Measurements from ENCODE around the gene ALG8.
"Not testable (repeated sequence)": the region's sequence is repeated elsewhere in the genome, so short reads cannot be mapped to it uniquely, and the experiment has no call there.

Gene ALG8

DNA sequence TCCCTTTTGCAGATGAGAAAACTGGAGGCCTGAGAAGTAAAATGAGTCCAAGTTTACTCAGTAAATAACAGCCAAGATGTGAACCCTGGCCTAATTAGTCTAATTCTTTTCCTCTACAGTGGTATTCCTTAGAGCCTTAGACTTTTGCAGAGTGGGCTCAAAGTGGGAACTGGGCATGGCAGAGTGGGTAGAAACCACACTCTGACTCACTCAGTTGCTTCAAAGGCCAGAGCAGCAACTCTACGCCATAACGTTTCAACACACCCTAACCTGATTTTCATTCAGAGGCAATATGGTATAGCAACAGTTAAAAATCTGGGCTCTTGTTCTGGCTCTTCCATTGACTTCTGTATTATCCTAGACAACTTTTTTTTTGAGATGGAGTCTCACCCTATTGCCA is 73.0 kb downstream of the ALG8 start:
- DNase-seq: no peak

DNA sequence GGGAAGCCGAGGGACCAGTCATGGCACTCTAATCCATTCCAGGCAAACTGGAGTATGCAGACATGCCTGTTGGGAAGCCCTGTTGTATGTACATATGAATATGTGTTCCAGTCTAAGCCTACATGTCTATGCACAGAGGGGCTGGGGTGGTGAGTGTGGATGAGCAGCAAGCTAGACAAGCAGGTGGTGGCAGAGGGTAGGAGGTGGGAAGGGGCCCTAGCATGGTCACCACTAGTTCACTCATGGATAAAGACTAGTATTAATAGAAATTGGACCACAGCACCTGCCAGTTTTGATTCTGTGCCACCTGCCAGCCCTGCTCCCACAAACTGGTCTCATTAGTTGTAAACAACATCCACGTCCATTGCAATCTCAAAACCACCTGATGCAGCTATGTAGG is 74.2 kb downstream of the ALG8 start:
- DNase-seq: no peak

DNA sequence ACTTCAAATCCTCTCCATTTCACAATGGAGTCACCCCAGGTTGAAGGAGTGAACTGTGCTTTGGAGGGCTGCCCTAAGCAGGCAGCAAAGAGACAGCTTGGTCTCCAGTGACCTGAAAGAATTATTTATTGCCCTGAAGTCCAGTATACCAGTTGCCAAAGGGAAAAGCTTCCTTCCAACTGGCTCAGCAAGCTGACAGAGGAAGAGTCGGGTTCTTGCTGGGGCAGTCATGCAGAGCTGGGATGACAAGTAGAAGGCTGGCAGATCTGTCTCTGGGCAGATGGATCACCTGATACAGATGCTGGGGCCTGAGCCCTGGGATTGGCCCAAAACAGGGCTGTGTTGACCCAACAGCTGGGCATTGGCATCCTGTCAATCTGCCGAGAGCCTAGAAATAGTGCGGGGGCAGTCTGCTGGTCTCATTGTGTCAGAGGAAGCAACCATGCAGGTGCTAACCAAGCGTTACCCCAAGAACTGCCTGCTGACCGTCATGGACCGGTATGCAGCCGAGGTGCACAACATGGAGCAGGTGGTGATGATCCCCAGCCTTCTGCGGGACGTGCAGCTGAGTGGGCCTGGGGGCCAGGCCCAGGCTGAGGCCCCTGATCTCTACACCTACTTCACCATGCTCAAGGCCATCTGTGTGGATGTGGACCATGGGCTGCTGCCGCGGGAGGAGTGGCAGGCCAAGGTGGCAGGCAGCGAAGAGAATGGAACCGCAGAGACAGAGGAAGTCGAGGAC is 75.8 kb downstream of the ALG8 start, which contains the start of gene THRSP:
TSS of gene THRSP (plus strand) at position 422 of the 742 bp plus-strand sequence. CDS start at position 443, 21 bp downstream.
- no peak for DNase-seq

DNA sequence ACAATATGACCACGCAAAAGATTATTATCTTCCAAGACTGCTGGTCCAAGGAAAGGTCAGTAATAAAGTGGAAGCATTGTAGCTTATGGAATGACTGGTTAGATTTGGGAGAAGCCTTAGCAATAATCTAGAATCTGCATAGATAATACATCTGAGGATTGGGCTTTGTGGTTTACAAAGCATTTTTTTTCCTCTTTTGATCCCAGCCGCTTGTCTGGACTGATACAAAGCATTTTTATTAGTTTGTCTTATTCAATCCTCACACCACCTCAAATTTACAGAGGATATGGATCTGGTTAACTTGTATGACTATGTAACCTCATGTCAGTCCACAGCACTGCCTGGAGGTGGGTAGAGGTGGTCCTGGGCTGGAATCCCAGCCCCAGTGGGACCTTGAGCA is 76.8 kb downstream of the ALG8 start:
- no peak for DNase-seq

DNA sequence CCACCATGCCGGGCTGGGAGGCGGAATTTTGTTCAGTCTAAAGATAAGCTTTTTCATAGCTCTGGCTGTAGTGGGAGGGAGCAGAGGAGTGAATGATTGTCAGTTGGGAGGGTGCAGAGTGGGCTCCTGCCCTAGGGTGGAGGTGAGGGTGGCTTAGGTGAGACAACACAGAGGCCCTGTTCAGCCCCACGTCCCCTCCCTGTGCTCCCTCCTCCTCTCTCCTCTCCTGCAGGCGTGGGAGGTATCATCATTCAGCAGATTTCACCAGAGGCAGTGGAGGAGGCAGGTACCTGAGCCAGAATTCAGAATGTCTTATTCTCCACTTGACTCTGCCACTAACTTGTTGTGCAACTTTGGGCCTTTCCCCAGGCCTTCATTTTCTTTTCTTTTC is 77.5 kb downstream of the ALG8 start:
- DNase-seq: no peak

DNA sequence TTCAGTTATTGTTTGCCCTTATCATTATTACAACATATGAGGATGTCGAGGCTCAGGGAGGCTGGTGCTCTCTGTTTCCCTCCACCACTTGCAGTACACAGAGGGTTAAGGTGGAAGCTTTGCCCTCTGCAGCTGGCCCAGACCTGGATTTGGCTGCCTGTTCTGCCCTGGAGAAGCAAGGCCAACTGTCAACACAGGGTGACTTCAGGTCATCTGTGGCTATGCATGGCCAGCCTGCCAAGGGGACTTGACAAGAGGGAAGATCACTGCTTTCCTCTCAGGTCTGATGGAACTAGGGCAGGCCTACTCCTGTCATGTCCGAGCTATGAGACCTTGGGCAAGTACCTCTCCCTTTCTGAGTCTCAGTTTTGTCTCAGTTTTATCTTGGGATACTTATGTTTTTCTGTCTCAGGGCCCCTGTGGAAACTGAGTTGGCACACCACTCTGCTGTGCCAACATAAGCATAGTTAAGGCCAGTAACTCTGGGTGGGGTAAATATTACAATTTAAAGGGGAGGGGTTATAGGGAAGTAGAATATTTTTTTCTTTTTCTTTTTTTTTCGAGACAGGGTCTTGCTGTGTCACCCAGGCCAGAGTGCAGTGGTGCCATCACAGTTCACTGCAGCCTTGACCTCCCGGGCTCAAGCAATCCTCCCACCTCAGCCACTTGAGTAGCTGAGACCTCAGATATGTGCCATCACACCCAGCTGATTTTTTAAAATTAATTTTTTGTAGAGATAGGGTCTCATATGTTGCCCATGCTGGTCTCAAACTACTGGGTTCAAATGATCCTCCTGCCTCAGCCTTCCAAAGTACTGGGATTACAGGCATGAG is 78.1 kb downstream of the ALG8 start:
- DNase-seq: no peak

DNA sequence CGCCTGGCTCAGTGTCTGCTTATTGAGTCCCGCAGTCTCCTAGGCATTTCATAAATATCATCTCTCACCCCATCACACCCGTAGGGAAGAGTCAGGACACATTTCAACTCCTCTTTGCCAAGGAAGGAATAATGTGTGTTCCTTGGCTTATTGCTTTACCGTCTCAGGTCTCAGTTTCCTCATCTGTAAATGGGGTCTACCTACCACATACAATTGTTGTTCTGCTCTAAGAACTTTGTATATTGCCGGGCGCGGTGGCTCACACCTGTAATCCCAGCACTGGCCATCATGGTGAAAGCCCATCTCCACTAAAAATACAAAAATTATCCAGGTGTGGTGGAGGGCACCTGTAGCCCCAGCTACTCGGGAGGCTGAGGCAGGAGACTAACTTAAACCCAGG is 78.9 kb downstream of the ALG8 start:
- DNase-seq: no peak

DNA sequence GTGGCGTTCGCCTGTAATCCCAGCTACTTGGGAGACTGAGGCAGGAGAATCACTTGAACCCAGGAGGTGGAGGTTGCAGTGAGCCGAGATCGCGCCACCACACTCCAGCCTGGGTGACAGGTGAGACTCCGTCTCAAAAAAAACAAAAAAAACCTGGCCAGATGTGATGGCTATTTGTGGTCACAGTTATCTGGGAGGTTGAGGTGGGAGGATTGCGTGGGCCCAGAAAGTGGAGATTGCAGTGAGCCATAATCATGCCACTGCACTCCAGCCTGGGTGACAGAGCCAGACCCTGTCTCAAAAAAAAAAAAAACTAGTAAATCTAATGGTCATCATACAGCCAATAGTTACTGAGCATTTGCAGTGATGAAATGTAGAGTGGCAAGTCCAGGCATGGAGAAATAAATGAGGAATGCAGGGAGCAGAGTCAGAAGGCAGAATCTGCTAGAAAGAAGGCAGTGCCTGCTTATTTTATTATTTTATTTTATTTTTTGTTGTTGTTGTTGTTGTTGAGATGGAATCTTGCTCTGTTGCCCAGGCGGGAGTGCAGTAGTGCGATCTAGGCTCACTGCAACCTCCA is 79.6 kb downstream of the ALG8 start:
- not testable (repeated sequence) for DNase-seq

DNA sequence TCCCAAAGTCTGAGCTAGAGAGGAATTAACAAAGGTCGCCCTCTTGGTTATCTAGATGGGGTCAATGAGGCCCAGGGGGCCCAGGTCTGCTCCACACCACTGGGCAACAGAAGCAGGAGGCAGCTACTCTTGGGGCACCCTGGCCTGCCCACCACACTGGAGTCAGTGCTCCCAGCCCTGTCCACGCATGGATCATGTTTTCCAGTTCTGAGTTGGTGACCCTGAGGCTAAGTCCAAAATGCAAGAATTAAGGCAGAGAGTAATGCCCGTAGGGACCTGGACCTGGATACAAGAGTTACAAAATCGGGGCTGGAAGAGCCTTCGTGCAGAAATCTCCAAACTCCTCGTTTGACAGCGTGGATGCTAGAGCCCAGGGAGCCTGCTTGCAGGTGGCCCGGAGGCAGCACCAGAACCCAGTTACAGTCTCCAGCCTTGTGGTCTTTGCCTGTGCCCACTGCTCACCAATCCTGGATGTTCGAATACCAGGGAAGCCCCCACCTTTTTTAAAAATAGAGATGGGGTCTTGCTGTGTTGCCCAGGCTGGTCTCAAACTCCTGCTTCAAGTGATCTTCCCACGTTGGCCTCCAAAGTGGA is 81.9 kb downstream of the ALG8 start:
- DNase-seq: no peak

DNA sequence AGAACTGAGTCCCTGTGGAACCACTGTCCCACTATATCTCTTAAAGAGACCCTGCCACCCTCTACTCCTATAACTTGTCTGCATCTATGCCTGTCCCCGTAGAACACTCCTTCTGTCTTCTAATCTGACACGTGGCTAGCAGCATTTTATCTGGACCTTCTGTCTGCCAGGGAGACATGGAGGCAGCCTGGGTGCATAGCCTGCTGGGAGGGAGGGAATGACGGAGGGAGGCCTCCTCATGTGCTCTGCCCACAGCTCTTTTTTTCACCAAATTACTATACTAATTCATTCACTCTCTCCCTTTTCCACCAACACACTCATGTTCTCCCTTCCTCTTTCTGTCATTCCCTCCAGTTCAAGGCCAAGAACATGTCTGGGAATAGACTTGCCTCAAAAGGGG is 83.3 kb downstream of the ALG8 start:
- DNase-seq: no peak

DNA sequence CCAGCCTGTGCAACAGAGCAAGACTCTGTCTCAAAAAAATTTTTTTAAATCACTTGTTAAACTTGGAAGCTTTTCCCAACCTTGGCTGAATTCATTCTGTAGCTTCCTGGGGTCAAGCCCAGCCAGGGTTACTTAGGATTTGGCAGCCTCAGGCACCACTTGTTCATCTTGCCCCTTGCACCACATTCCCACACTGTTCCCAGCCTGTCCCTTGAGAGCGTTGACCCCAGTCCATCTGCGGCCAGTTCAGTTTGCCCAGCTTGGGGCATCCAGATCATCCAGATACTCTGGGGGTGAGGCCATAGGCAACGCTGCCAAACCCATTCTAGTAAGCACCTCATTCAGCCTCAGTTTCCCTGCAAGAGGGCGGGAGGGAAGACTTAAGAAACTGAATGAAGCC is 84.5 kb downstream of the ALG8 start:
- DNase-seq: no peak

DNA sequence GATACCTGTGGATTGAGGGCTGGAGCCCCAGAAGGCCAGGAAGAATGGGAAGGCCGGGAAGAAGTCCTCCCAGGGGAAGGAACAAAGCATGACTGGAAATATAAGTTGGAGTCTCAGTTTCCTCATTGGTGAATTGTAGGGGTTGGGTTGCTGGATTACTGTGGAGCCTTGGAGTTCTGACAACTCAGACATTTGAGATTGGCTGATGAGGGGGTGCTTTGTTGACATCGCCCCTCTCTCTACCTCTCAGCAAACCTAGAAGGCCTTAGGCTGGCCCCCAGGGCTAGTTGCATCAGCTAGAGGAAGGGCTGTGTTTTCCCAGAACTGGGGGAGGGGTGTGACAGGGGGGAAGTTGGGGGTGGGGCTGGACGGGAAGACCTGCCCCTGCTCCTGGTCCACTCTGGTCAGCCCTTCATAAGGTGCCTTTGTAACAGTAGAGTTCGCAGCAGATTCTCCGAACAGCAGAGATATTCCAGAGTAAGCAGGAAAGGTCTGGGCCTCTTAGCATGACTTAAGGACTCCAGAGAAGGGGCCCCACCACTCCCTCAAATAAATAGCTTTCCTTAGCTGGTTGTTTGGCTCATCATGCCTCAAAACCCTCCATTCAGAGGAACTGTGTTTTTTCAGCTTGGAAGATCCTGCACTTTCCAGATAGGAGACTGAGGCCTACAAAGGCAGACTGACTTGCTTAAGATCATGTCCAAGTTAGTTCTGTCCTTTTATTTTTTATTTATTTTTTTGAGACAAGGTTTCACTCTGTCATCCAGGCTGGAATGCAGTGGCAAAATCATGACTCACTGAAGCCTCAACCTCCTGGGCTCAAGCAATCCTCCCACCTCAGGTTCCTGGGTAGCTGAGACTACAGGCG is 88.2 kb downstream of the ALG8 start:
- DNase-seq: no peak

Measured in GDM1 (cell line).